ENCODE data around the gene DNAH12. TPM values are rescaled to one million over a fixed set of nuclear protein-coding genes. Genes with fewer than 3 reads are reported as not detected.

DNAH12 gene
- total and polyA plus RNA-seq, 2 donors (not counting 3 experiments of a cell fraction or from before 2014, with no cell fraction given): 0.06 to 0.20 TPM

DNA sequence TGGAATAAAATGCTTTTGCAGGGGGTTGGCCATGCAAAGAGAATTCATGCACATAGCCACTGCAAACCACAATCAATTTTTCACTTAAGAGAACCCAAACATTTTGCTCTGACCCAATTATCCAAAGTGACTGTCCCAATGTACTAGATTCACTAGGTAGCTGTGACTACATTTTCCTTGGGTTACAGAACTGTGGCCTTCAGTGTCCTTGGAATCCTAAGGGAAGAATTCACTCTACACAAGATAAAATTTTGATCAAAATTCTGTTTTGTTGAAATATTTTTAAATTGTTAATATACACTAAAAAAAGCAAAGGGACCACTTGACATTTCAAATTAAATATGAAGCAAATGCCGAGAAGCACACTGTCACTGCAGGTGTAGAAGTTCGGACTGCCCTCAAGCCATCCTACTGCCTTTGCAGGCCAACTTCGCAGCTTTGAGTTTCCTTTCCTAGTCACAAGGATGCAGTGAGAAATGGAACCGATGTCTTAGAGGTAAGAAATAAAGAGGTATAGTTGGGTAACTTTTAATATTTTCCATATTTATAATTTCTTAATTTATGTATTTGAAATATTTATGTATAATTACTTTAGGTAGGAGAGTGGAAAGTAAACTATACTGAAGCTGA lies 251.1 kb downstream of the DNAH12 start:
- no peak overlapping the region for H3K9ac ChIP-seq (replicated peaks; ENCODE audit: extremely low read depth, insufficient read depth, low read length)
- no peaks in the 10 kb centered on the region for H3K9me3 ChIP-seq (replicated peaks; ENCODE audit: control insufficient read depth, insufficient read depth, low read length)
- no peak overlapping the region for H3K4me3 ChIP-seq (replicated peaks in 1 of 3; ENCODE audit: insufficient read depth in 1 of 3, low read depth in 1 of 3, low read length in 3 of 3)
- no peaks in the 10 kb centered on the region for H3K4me1 ChIP-seq (ENCODE audit: control insufficient read depth, extremely low read depth, insufficient read depth, low read length)
- H3K79me2 ChIP-seq (ENCODE audit: control insufficient read depth, insufficient read depth, low read length): no peaks in the 10 kb centered on the region
- no peaks in the 10 kb centered on the region for H4K20me1 ChIP-seq (replicated peaks; ENCODE audit: control insufficient read depth, extremely low read depth, insufficient read depth, low read length)
- H3K27me3 ChIP-seq (ENCODE audit: control insufficient read depth in 2 of 2, insufficient read depth in 2 of 2, low read length in 2 of 2): no peaks in the 10 kb centered on the region
- no peaks in the 10 kb centered on the region for H3K36me3 ChIP-seq (ENCODE audit: control insufficient read depth in 2 of 2, extremely low read depth in 1 of 2, insufficient read depth in 2 of 2, low read length in 2 of 2)
- no peak overlapping the region for H3K4me2 ChIP-seq (ENCODE audit: insufficient read depth, low read length)
- intact Hi-C loops (cut with micrococcal nuclease): no loop called here
- no peak overlapping the region for H2AFZ ChIP-seq (ENCODE audit: low read depth, low read length)
- TF ChIP-seq EZH2 (IDR thresholded peaks at IDR 0.05; ENCODE audit: borderline replicate concordance, low read depth, low read length, severe bottlenecking): no peak
- TF ChIP-seq GATA2 (IDR thresholded peaks at IDR 0.05; ENCODE audit: insufficient read depth, insufficient read length, low read depth, low read length): no peak
- TF ChIP-seq FOS (IDR thresholded peaks at IDR 0.05; ENCODE audit: borderline replicate concordance, insufficient read depth, low read length): no peak
- no peak for TF ChIP-seq MYC (IDR thresholded peaks at IDR 0.05; ENCODE audit: low read depth, low read length)
- TF ChIP-seq POLR2AphosphoS5 (IDR thresholded peaks at IDR 0.05; ENCODE audit: insufficient read depth, low read depth, low read length): no peak
- TF ChIP-seq JUN (IDR thresholded peaks at IDR 0.05; ENCODE audit: borderline replicate concordance, insufficient read depth, insufficient read length, low read depth): no peak
- TF ChIP-seq POLR2A (IDR thresholded peaks at IDR 0.05; ENCODE audit: low read depth, low read length): no peak
- TF ChIP-seq, protein P1, sequence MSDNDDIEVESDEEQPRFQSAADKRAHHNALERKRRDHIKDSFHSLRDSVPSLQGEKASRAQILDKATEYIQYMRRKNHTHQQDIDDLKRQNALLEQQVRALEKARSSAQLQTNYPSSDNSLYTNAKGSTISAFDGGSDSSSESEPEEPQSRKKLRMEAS (IDR thresholded peaks at IDR 0.05; ENCODE audit: insufficient read depth, insufficient read length): no peak
- no peak for TF ChIP-seq CTCF (IDR thresholded peaks at IDR 0.05; ENCODE audit: extremely low read depth in 1 of 2, insufficient read depth in 1 of 2, low read depth in 1 of 2, low read length in 2 of 2)
- H3K9me1 ChIP-seq (replicated peaks; ENCODE audit: control insufficient read depth, extremely low read depth, insufficient read depth, low read length): no peaks in the 10 kb centered on the region
- dilution Hi-C loops (cut with MboI; ENCODE audit: extremely low pct_ligation_motif_present, low sequenced_read_pairs): no loop called here
- BruUV-seq (replicated peaks): no TSS peak
- no peak for DNase-seq (ENCODE audit: low read depth, low spot score)
- ChIA-PET POLR2A (no interaction called here), CTCF (no interaction called here)
- H3K27ac ChIP-seq (ENCODE audit: insufficient read depth, low read depth, low read length): no peak overlapping the region
- no peak for FAIRE-seq
